HepG2 (cell line): ENCODE results near the gene TOP2A. TPM values are rescaled to one million over a fixed set of nuclear protein-coding genes. Genes with fewer than 3 reads are reported as not detected.

ENCODE experiments used
- AGO2 ChIP-seq: fragments of 200-400 bp; formaldehyde crosslinking; optimal IDR thresholded peaks from 2 replicates; pipeline ENCODE3; 2017; ENCODE audit warnings: mild to moderate bottlenecking, low read depth, low read length, moderate library complexity
- ATF1 ChIP-seq: IDR thresholded peaks from 2 replicates; pipeline ENCODE4 v1.6.1; 2016; ENCODE audit warnings: mild to moderate bottlenecking, control low read depth
- ATF6 ChIP-seq: sonication (generic); formaldehyde crosslinking; conservative IDR thresholded peaks from 2 replicates; pipeline ENCODE4 v1.4.0; 2020; ENCODE audit warnings: missing genetic modification reagents
- CCAR2 ChIP-seq: fragments of 200-400 bp; formaldehyde crosslinking; optimal IDR thresholded peaks from 2 replicates; pipeline ENCODE3; 2018; ENCODE audit warnings: low read depth, mild to moderate bottlenecking, low read length, moderate library complexity
- FOXP4 ChIP-seq: sonication (generic); formaldehyde crosslinking; IDR thresholded peaks from 2 replicates; pipeline ENCODE4 v1.4.0; 2020; ENCODE audit warnings: missing genetic modification reagents
- PLSCR1 ChIP-seq: sonication (generic); formaldehyde crosslinking; IDR thresholded peaks from 2 replicates; pipeline ENCODE4 v1.5.0; 2020; ENCODE audit warnings: missing genetic modification reagents, mild to moderate bottlenecking, borderline replicate concordance
- SALL2 ChIP-seq: sonication (generic); formaldehyde crosslinking; IDR thresholded peaks from 2 replicates; pipeline ENCODE4 v1.8.1; 2023; ENCODE audit warnings: mild to moderate bottlenecking, missing genetic modification reagents, inconsistent platforms
- SIN3A ChIP-seq: IDR thresholded peaks from 2 replicates; pipeline ENCODE4 v1.6.1; 2011; ENCODE audit warnings: low read depth, mild to moderate bottlenecking, control low read depth, low read length, borderline replicate concordance
- SNAPC5 ChIP-seq: sonication (generic); formaldehyde crosslinking; IDR thresholded peaks from 2 replicates; pipeline ENCODE4 v1.8.1; 2023; ENCODE audit warnings: mild to moderate bottlenecking, missing genetic modification reagents, borderline replicate concordance
- SP140L ChIP-seq: sonication (generic); formaldehyde crosslinking; IDR thresholded peaks from 2 replicates; pipeline ENCODE4 v1.4.0; 2020; ENCODE audit warnings: missing genetic modification reagents, borderline replicate concordance
- SPEN ChIP-seq: sonication (generic); formaldehyde crosslinking; IDR thresholded peaks from 2 replicates; pipeline ENCODE4 v1.5.1; 2020; ENCODE audit warnings: low read depth, mild to moderate bottlenecking, missing genetic modification reagents
- SRY ChIP-seq: sonication (generic); formaldehyde crosslinking; IDR thresholded peaks from 2 replicates; pipeline ENCODE4 v1.8.0; 2022; ENCODE audit warnings: mild to moderate bottlenecking, missing genetic modification reagents
- polyA plus RNA-seq, 8 experiments: library from polyadenylated mRNA; depleted of rRNA in 3 of 8; stranded (reverse) in 7 of 8; unstranded in 1 of 8; fragments of >200 nt; fragmentation: Illumina TruSeq in 4 of 8; extraction: Trizol in 4 of 8; gene quantifications; 2 replicates each; pipeline versions ENCODE4 v1.2.1 to v1.2.3, GENCODE V29; 2011 to 2016; ENCODE audit warnings: low read depth in 4 of 8, missing spikeins in 1 of 8, mixed read lengths in 1 of 8; ENCODE audit not compliant: insufficient read depth in 1 of 8
- total RNA-seq, 5 experiments: library from RNA; depleted of rRNA; stranded (reverse); fragments of >200 nt; fragmentation: Illumina TruSeq; extraction: Trizol; gene quantifications; 2 replicates each; pipeline ENCODE4 v1.2.3, GENCODE V29; 2016; ENCODE audit warnings: low read depth in 1 of 5
- TF ChIP-seq, protein P1 (sequence below): sonication (generic); formaldehyde crosslinking; IDR thresholded peaks from 2 replicates; pipeline ENCODE4 v1.9.0; 2021; ENCODE audit warnings: missing genetic modification reagents, borderline replicate concordance
- TF ChIP-seq, protein P2 (sequence below): sonication (generic); formaldehyde crosslinking; conservative IDR thresholded peaks from 2 replicates; pipeline ENCODE4 v1.5.0; 2020; ENCODE audit warnings: missing genetic modification reagents

Gene TOP2A
- total and polyA plus RNA-seq, 2 of the 13 experiments (the other 11 are each of a cell fraction or from before 2014, with no cell fraction given): 108 to 327 TPM

DNA sequence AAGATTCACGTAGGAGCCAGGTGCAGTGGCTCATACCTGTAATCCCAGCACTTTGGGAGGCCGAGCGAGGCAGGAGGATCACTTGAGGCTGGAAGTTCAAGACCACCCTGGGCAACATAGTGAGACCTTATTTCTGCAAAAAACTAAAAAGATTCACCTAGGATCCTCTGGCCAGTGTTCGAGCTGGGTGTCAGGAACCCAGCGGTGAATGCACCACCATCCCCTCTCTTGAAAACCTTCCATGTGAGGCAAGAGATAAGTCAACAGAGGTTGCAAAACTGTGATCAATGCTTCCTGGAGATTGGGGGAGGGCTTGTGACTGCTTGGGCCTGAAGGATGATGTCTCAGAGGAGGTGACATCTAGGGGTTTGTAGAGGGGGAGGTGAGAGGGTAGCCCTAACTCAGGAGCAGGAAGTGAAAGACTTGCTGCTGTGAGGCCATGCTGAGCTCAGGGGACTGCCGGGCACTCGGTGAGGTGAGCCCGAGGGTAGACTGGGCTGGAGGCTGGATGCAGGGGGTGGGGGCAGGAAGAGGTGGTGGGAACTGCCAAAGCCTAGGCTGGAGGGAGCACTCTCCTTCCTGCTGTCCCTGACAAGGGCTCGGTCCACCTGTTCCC lies 64.8 kb downstream of the TOP2A start (continued):
- TF ChIP-seq FOXP4 (CRISPR knock-in tag): peak; percentile 86
- TF ChIP-seq SRY (CRISPR knock-in tag): no peak
- no peak for TF ChIP-seq PLSCR1 (CRISPR knock-in tag)
- peak; percentile 57; the same call in 1 of the 2 replicates for TF ChIP-seq SNAPC5 (CRISPR knock-in tag)
- no peak for TF ChIP-seq SALL2 (CRISPR knock-in tag)
- TF ChIP-seq SIN3A: peak; percentile 80
- TF ChIP-seq AGO2: no peak
- TF ChIP-seq CCAR2: no peak
- TF ChIP-seq SPEN (CRISPR knock-in tag): peak; percentile 70; the same call in 1 of the 2 replicates
- no peak for TF ChIP-seq SP140L (CRISPR knock-in tag)
- TF ChIP-seq, protein P1, sequence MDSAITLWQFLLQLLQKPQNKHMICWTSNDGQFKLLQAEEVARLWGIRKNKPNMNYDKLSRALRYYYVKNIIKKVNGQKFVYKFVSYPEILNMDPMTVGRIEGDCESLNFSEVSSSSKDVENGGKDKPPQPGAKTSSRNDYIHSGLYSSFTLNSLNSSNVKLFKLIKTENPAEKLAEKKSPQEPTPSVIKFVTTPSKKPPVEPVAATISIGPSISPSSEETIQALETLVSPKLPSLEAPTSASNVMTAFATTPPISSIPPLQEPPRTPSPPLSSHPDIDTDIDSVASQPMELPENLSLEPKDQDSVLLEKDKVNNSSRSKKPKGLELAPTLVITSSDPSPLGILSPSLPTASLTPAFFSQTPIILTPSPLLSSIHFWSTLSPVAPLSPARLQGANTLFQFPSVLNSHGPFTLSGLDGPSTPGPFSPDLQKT (CRISPR knock-in tag): no peak
- TF ChIP-seq, protein P2, sequence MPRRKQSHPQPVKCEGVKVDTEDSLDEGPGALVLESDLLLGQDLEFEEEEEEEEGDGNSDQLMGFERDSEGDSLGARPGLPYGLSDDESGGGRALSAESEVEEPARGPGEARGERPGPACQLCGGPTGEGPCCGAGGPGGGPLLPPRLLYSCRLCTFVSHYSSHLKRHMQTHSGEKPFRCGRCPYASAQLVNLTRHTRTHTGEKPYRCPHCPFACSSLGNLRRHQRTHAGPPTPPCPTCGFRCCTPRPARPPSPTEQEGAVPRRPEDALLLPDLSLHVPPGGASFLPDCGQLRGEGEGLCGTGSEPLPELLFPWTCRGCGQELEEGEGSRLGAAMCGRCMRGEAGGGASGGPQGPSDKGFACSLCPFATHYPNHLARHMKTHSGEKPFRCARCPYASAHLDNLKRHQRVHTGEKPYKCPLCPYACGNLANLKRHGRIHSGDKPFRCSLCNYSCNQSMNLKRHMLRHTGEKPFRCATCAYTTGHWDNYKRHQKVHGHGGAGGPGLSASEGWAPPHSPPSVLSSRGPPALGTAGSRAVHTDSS (CRISPR knock-in tag): no peak
- no peak for TF ChIP-seq ATF6 (CRISPR knock-in tag)
- no peak for TF ChIP-seq ATF1 (CRISPR knock-in tag)
